ENCODE measurements around the gene SLC8A2.

DNA sequence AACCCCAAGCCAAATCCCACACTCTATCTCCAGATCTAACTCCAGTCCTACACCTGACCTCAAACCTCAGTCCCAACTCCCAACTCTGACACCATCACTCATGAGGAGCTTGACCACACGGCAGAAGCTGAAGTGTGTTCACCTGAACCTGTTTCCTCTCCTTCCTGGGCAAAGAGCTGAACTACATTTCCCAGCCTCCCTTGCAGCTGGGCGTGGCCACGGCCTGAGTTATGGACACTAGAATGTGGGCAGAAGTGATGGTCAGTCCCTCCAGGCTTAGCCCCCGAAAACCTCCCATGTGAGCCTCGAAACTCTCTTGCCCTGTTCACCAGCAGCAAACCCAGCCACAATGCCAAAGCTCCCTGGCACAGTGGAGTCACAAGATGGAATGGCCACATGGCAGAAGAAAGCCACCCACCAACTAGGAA lies 32.9 kb downstream of the SLC8A2 start:
- TF ChIP-seq, protein P1, sequence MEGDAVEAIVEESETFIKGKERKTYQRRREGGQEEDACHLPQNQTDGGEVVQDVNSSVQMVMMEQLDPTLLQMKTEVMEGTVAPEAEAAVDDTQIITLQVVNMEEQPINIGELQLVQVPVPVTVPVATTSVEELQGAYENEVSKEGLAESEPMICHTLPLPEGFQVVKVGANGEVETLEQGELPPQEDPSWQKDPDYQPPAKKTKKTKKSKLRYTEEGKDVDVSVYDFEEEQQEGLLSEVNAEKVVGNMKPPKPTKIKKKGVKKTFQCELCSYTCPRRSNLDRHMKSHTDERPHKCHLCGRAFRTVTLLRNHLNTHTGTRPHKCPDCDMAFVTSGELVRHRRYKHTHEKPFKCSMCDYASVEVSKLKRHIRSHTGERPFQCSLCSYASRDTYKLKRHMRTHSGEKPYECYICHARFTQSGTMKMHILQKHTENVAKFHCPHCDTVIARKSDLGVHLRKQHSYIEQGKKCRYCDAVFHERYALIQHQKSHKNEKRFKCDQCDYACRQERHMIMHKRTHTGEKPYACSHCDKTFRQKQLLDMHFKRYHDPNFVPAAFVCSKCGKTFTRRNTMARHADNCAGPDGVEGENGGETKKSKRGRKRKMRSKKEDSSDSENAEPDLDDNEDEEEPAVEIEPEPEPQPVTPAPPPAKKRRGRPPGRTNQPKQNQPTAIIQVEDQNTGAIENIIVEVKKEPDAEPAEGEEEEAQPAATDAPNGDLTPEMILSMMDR (IDR thresholded peaks at IDR 0.05): no peak
- TF ChIP-seq EZH2 (IDR thresholded peaks at IDR 0.05) (no peak), EZH2phosphoT487 (IDR thresholded peaks at IDR 0.05) (no peak)
